H9 (cell line): ENCODE results near the gene TENM3. TPM values are rescaled to one million over a fixed set of nuclear protein-coding genes. Genes with fewer than 3 reads are reported as not detected.
A peak's percentile ranks its signal among the peaks of the same experiment; 100 is the strongest.

Source experiments
- DNase-seq: peaks from one replicate; pipeline ENCODE4 v3.0.0-alpha.2; 2017
- H2AFZ ChIP-seq: one replicate; pipeline ENCODE4 v1.6.1; 2013; ENCODE audit warnings: mild to moderate bottlenecking, low read length, control low read depth, moderate library complexity
- H2AK5ac ChIP-seq: 2 replicates; pipeline ENCODE4 v1.6.1; 2013; ENCODE audit warnings: low read length, control low read depth, mixed read lengths; ENCODE audit not compliant: insufficient read length
- H2BK120ac ChIP-seq: one replicate; pipeline ENCODE4 v1.6.1; 2013; ENCODE audit warnings: low read depth, mild to moderate bottlenecking, low read length, control low read depth, inconsistent platforms; ENCODE audit not compliant: poor library complexity, severe bottlenecking
- H2BK12ac ChIP-seq: 2 replicates; pipeline ENCODE4 v1.6.1; 2013; ENCODE audit warnings: low read length, control low read depth, mixed read lengths, low read depth; ENCODE audit not compliant: insufficient read length
- H2BK15ac ChIP-seq: 2 replicates; pipeline ENCODE4 v1.6.1; 2013; ENCODE audit warnings: low read depth, low read length, control low read depth
- H2BK20ac ChIP-seq: one replicate; pipeline ENCODE4 v1.6.1; 2013; ENCODE audit warnings: low read depth, mild to moderate bottlenecking, low read length, control low read depth, inconsistent platforms; ENCODE audit not compliant: poor library complexity, severe bottlenecking
- H2BK5ac ChIP-seq: 2 replicates; pipeline ENCODE4 v1.6.1; 2013; ENCODE audit warnings: low read length, control low read depth, mixed read lengths; ENCODE audit not compliant: insufficient read length
- H3K14ac ChIP-seq: 2 replicates; pipeline ENCODE4 v1.6.1; 2013; ENCODE audit warnings: low read length, control low read depth; ENCODE audit not compliant: insufficient read depth
- H3K18ac ChIP-seq: 2 replicates; pipeline ENCODE4 v1.6.1; 2013; ENCODE audit warnings: low read depth, mild to moderate bottlenecking, mixed read lengths, low read length, control low read depth; ENCODE audit not compliant: insufficient read length
- H3K23ac ChIP-seq: 2 replicates; pipeline ENCODE4 v1.6.1; 2013; ENCODE audit warnings: low read length, control low read depth, mixed read lengths, low read depth; ENCODE audit not compliant: insufficient read length
- H3K23me2 ChIP-seq: 2 replicates; pipeline ENCODE4 v1.6.1; 2013; ENCODE audit warnings: low read depth, mild to moderate bottlenecking, mixed read lengths, low read length, control low read depth; ENCODE audit not compliant: insufficient read length, poor library complexity, severe bottlenecking
- H3K27ac ChIP-seq: 2 replicates; pipeline ENCODE4 v1.5.1; 2013; ENCODE audit warnings: low read length, control low read depth, mixed read lengths, low read depth; ENCODE audit not compliant: insufficient read length
- H3K27me3 ChIP-seq: 2 replicates; pipeline ENCODE4 v1.6.1; 2013; ENCODE audit warnings: low read length, control low read depth, inconsistent platforms; ENCODE audit not compliant: insufficient read depth
- H3K4ac ChIP-seq: 2 replicates; pipeline ENCODE4 v1.6.1; 2013; ENCODE audit warnings: low read depth, mild to moderate bottlenecking, control low read depth, inconsistent platforms, low read length, moderate library complexity
- H3K4me1 ChIP-seq: 2 replicates; pipeline ENCODE4 v1.6.1; 2013; ENCODE audit warnings: low read length, control low read depth, inconsistent platforms; ENCODE audit not compliant: insufficient read depth
- H3K4me2 ChIP-seq: 2 replicates; pipeline ENCODE4 v1.6.1; 2013; ENCODE audit warnings: low read length, control low read depth, mixed read lengths; ENCODE audit not compliant: insufficient read length, insufficient read depth
- H3K56ac ChIP-seq: 2 replicates; pipeline ENCODE4 v1.6.1; 2013; ENCODE audit warnings: low read depth, mild to moderate bottlenecking, mixed read lengths, low read length, control low read depth; ENCODE audit not compliant: insufficient read length
- H3K79me1 ChIP-seq: 2 replicates; pipeline ENCODE4 v1.6.1; 2013; ENCODE audit warnings: low read depth, mild to moderate bottlenecking, moderate library complexity, low read length, control low read depth, inconsistent platforms; ENCODE audit not compliant: insufficient read depth, poor library complexity, severe bottlenecking
- H3K79me2 ChIP-seq: 2 replicates; pipeline ENCODE4 v1.6.1; 2013; ENCODE audit warnings: low read length, control low read depth, inconsistent platforms; ENCODE audit not compliant: insufficient read depth
- H3K9ac ChIP-seq: 2 replicates; pipeline ENCODE4 v1.6.1; 2013; ENCODE audit warnings: low read length, control low read depth, mixed read lengths; ENCODE audit not compliant: insufficient read length; ENCODE audit errors: extremely low read depth
- H3K9me3 ChIP-seq: one replicate; pipeline ENCODE4 v1.6.1; 2013; ENCODE audit warnings: low read depth, low read length, inconsistent platforms; ENCODE audit not compliant: control insufficient read depth
- H3T11ph ChIP-seq: one replicate; pipeline ENCODE4 v1.6.1; 2013; ENCODE audit warnings: mild to moderate bottlenecking, low read length, control low read depth, inconsistent platforms
- H4K20me1 ChIP-seq: one replicate; pipeline ENCODE4 v1.6.1; 2013; ENCODE audit not compliant: control insufficient read depth, insufficient read length, insufficient read depth
- H4K5ac ChIP-seq: 2 replicates; pipeline ENCODE4 v1.6.1; 2013; ENCODE audit warnings: low read depth, mild to moderate bottlenecking, mixed read lengths, low read length, control low read depth; ENCODE audit not compliant: insufficient read length
- H4K8ac ChIP-seq: replicated peaks from 2 replicates; pipeline ENCODE4 v1.6.1; 2013; ENCODE audit warnings: low read length, control low read depth, mixed read lengths, low read depth; ENCODE audit not compliant: insufficient read length
- H4K91ac ChIP-seq: 2 replicates; pipeline ENCODE4 v1.6.1; 2013; ENCODE audit warnings: low read depth, mild to moderate bottlenecking, moderate library complexity, mixed read lengths, low read length, control low read depth; ENCODE audit not compliant: insufficient read length
- H3K27ac Mint-ChIP-seq, 3 experiments: 2 replicates in 2 of 3; 3 replicates in 1 of 3; pipeline ENCODE4 v1.8.0; 2020 to 2021; ENCODE audit warnings: mixed read lengths in 3 of 3, mild to moderate bottlenecking in 1 of 3, moderate library complexity in 1 of 3
- H3K27me3 Mint-ChIP-seq: 2 replicates; pipeline ENCODE4 v1.8.0; 2021; ENCODE audit warnings: low read depth, mild to moderate bottlenecking, moderate library complexity, mixed read lengths
- H3K36me3 Mint-ChIP-seq, 3 experiments: 2 replicates in 2 of 3; 3 replicates in 1 of 3; pipeline ENCODE4 v1.8.0; 2020 to 2021; ENCODE audit warnings: low read depth in 3 of 3, mixed read lengths in 3 of 3; ENCODE audit not compliant: insufficient read depth in 1 of 3
- H3K4me1 Mint-ChIP-seq, 2 experiments: 2 replicates each; pipeline ENCODE4 v1.8.0; 2020; ENCODE audit warnings: mixed read lengths in 2 of 2
- H3K4me3 Mint-ChIP-seq, 2 experiments: 2 replicates in 1 of 2; 3 replicates in 1 of 2; pipeline ENCODE4 v1.8.0; 2020 to 2021; ENCODE audit warnings: mild to moderate bottlenecking in 2 of 2, mixed read lengths in 2 of 2, moderate library complexity in 1 of 2
- H3K9me3 Mint-ChIP-seq, 2 experiments: 2 replicates in 1 of 2; 3 replicates in 1 of 2; pipeline ENCODE4 v1.8.0; 2020; ENCODE audit warnings: mild to moderate bottlenecking in 2 of 2, mixed read lengths in 2 of 2, moderate library complexity in 1 of 2
- WGBS: extraction: QIAGEN DNeasy Blood & Tissue Kit; methylation state at CpG from one replicate; pipeline ENCODE4 v1.1.7; 2013; ENCODE audit warnings: missing lambda C conversion rate, low lambda C conversion rate, mixed read lengths; ENCODE audit not compliant: insufficient read length; ENCODE audit errors: extremely low coverage; 5-methylcytosine and 5-hydroxymethylcytosine counted together
- total RNA-seq: library from RNA; stranded (reverse); gene quantifications from 2 replicates; pipeline ENCODE4 v1.2.1, GENCODE V29; 2021
- TF ChIP-seq, protein P1 (sequence below): fragments of 200-600 bp; sonication (generic); conservative IDR thresholded peaks from 3 replicates; pipeline ENCODE4 v1.8.0; 2021; ENCODE audit warnings: antibody characterized with exemption, mild to moderate bottlenecking

The TENM3 gene
- total RNA-seq, 1 experiment from 2014 or later, result 49.6 TPM

DNA sequence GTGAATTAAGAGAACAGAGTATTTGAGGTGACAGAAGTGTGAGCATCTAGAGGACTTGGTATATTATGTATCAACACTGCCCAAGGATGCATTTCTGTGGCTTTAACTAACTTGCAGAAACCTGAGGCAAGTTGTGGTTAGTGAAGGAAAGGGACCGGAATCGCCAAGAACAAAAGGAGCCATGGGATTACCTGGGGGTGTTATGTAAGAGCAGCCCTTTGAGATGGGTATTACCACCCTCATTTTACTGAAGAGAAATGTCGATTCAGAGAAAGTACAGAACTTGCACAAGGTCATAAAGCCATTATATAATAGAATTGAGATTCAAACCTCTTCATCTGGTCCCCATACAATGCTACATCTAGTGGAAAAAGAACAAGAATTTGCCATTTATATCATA lies 14.3 kb downstream of the TENM3 start:
- no CpG with 5 or more reads among the region's 3 CpGs for WGBS
- Histone ChIP-seq H4K91ac (no peak overlapping the region), H2BK20ac (no peak overlapping the region), H3K23me2 (no peaks in the 10 kb centered on the region), H3K4me1 (peaks cover 10% of the 10 kb centered on the region), H3K79me1 (no peaks in the 10 kb centered on the region), H3K4ac (no peak overlapping the region), H3K18ac (no peak overlapping the region), H4K8ac (no peak overlapping the region), H3K27me3 (no peaks in the 10 kb centered on the region), H2BK15ac (no peak overlapping the region), H3T11ph (no peak overlapping the region), H2BK5ac (no peak overlapping the region), H3K4me2 (peak overlapping the region; percentile 19), H4K20me1 (no peaks in the 10 kb centered on the region), H4K5ac (no peak overlapping the region), H3K14ac (no peak overlapping the region), H2BK120ac (no peak overlapping the region), H2AFZ (no peak overlapping the region), H3K27ac (peak overlapping the region; percentile 80), H3K79me2 (no peaks in the 10 kb centered on the region), H3K56ac (no peak overlapping the region), H2AK5ac (no peak overlapping the region), H2BK12ac (no peak overlapping the region), H3K23ac (no peak overlapping the region), H3K9me3 (no peaks in the 10 kb centered on the region), H3K9ac (no peak overlapping the region)
- peak overlapping the region; percentile 0 to 95 (median 82); a peak in 6 of 7 replicates for H3K27ac Mint-ChIP-seq
- peaks cover 10 to 13% (median 10%) of the 10 kb centered on the region in 3 experiments for H3K36me3 Mint-ChIP-seq
- DNase-seq, result no peak
- H3K27me3 Mint-ChIP-seq, result no peaks in the 10 kb centered on the region
- peak overlapping the region in 1 of 2 experiments; percentile 9; a peak in 1 of 5 replicates for H3K4me3 Mint-ChIP-seq
- H3K9me3 Mint-ChIP-seq, result peaks cover 5% of the 10 kb centered on the region in 2 experiments; a peak in 3 of 5 replicates
- H3K4me1 Mint-ChIP-seq, result peaks cover 66 to 67% of the 10 kb centered on the region in 2 experiments
- TF ChIP-seq, protein P1, sequence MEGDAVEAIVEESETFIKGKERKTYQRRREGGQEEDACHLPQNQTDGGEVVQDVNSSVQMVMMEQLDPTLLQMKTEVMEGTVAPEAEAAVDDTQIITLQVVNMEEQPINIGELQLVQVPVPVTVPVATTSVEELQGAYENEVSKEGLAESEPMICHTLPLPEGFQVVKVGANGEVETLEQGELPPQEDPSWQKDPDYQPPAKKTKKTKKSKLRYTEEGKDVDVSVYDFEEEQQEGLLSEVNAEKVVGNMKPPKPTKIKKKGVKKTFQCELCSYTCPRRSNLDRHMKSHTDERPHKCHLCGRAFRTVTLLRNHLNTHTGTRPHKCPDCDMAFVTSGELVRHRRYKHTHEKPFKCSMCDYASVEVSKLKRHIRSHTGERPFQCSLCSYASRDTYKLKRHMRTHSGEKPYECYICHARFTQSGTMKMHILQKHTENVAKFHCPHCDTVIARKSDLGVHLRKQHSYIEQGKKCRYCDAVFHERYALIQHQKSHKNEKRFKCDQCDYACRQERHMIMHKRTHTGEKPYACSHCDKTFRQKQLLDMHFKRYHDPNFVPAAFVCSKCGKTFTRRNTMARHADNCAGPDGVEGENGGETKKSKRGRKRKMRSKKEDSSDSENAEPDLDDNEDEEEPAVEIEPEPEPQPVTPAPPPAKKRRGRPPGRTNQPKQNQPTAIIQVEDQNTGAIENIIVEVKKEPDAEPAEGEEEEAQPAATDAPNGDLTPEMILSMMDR, result no peak
